Fibroblast of mammary gland (primary cell): ENCODE measurements around the gene UVRAG.

Experiments used
- DNase-seq: peaks from one replicate; pipeline ENCODE4 v3.0.0-alpha.2; 2010; ENCODE audit warnings: low read depth
- H3K4me3 ChIP-seq: 2 replicates; pipeline ENCODE4 v1.5.1; 2011; ENCODE audit warnings: low read depth, mild to moderate bottlenecking, low read length, moderate library complexity; ENCODE audit not compliant: control insufficient read depth
- CTCF ChIP-seq: conservative IDR thresholded peaks from 2 replicates; pipeline ENCODE4 v1.5.1; 2011; ENCODE audit warnings: low read depth, low read length, inconsistent platforms; ENCODE audit not compliant: control insufficient read depth, insufficient read depth

Gene UVRAG

GRCh38 chr11:75778962-75779361, 36.0 kb upstream of the UVRAG start:
- no peak for TF ChIP-seq CTCF
- H3K4me3 ChIP-seq: no peak overlapping the region
- no peak for DNase-seq

GRCh38 chr11:75779960-75780359, 35.0 kb upstream of the UVRAG start:
- no peak for TF ChIP-seq CTCF
- no peak overlapping the region for H3K4me3 ChIP-seq
- DNase-seq: no peak

- TF ChIP-seq CTCF: no peak
- no peak overlapping the region for H3K4me3 ChIP-seq
- no peak for DNase-seq
These were observed 34.1 kb upstream of the UVRAG start for GRCh38 chr11:75780888-75781287.

- no peak overlapping the region for H3K4me3 ChIP-seq
- no peak for TF ChIP-seq CTCF
- DNase-seq: no peak
These were observed 33.7 kb upstream of the UVRAG start for GRCh38 chr11:75781296-75781695.

- no peak for DNase-seq
- H3K4me3 ChIP-seq: no peak overlapping the region
- no peak for TF ChIP-seq CTCF
These were observed 33.2 kb upstream of the UVRAG start for GRCh38 chr11:75781831-75782230.

GRCh38 chr11:75782540-75783263, 32.3 kb upstream of the UVRAG start:
- DNase-seq: no peak
- H3K4me3 ChIP-seq: no peak overlapping the region
- TF ChIP-seq CTCF: no peak

- DNase-seq: no peak
- TF ChIP-seq CTCF: no peak
- H3K4me3 ChIP-seq: no peak overlapping the region
These were observed 31.5 kb upstream of the UVRAG start for GRCh38 chr11:75783416-75784084.
